SK-N-SH (cell line): ENCODE measurements around the gene AP4S1. TPM values are rescaled to one million over a fixed set of nuclear protein-coding genes. Genes with fewer than 3 reads are reported as not detected.

ENCODE experiments used
- CTCF ChIA-PET: fragments of 300-600, 350-600 bp; formaldehyde crosslinking; extraction: SDS; loops from one replicate; lab custom pipeline; 2021; lab: Yijun Ruan, JAX
- POLR2A ChIA-PET: fragments of 350-600 bp; sonication (Branson Sonifier 250); formaldehyde crosslinking; extraction: SDS; loops from one replicate; lab custom pipeline; 2020; ENCODE audit warnings: antibody characterized with exemption, inconsistent platforms; lab: Yijun Ruan, JAX
- DNase-seq: peaks from one replicate; pipeline ENCODE4 v3.0.0; 2012
- H2AFZ ChIP-seq: fragments of 200-600 bp; sonication (generic); 2 replicates; pipeline ENCODE4 v1.8.1; 2016; ENCODE audit warnings: antibody characterized with exemption, mild to moderate bottlenecking, low read depth
- H3F3A ChIP-seq: fragments of 200-600 bp; sonication (generic); replicated peaks from 2 replicates; pipeline ENCODE3; 2016; ENCODE audit warnings: antibody characterized with exemption, mild to moderate bottlenecking; ENCODE audit not compliant: insufficient read depth
- H3K27ac ChIP-seq, 2 experiments: fragments of 200-500 bp in 1 of 2; fragments of 200-600 bp in 1 of 2; sonication (Bioruptor generic) in 1 of 2; sonication (generic), shearing (Covaris generic) in 1 of 2; 2 replicates each; pipeline versions ENCODE4 v1.5.1 to v1.6.1; 2014 to 2016; ENCODE audit warnings: low read depth in 2 of 2, inconsistent platforms in 1 of 2, low read length in 1 of 2, mild to moderate bottlenecking in 1 of 2, mixed read lengths in 1 of 2
- H3K27me3 ChIP-seq: fragments of 200-600 bp; sonication (generic), shearing (Covaris generic); 2 replicates; pipeline ENCODE4 v1.6.1; 2016; ENCODE audit warnings: mixed run types; ENCODE audit not compliant: insufficient read depth
- H3K36me3 ChIP-seq, 2 experiments: fragments of 200-500 bp in 1 of 2; fragments of 200-600 bp in 1 of 2; sonication (Bioruptor generic) in 1 of 2; sonication (generic) in 1 of 2; replicated peaks in 1 of 2; 2 replicates each; pipeline versions ENCODE3 to v1.5.1; 2014 to 2016; ENCODE audit warnings: low read length in 1 of 2, mild to moderate bottlenecking in 1 of 2; ENCODE audit not compliant: insufficient read depth in 2 of 2, control insufficient read depth in 1 of 2
- H3K4me1 ChIP-seq, 2 experiments: fragments of 200-500 bp in 1 of 2; fragments of 200-600 bp in 1 of 2; sonication (Bioruptor generic) in 1 of 2; sonication (generic), shearing (Covaris generic) in 1 of 2; 2 replicates each; pipeline versions ENCODE4 v1.5.1 to v1.6.1; 2014 to 2016; ENCODE audit warnings: low read depth in 1 of 2, low read length in 1 of 2, mixed run types in 1 of 2; ENCODE audit not compliant: insufficient read depth in 2 of 2, control insufficient read depth in 1 of 2
- H3K4me2 ChIP-seq: fragments of 200-600 bp; sonication (generic), shearing (Covaris generic); 2 replicates; pipeline ENCODE4 v1.6.1; 2017; ENCODE audit warnings: mixed run types
- H3K4me3 ChIP-seq, 2 experiments: fragments of 200-500 bp in 1 of 2; fragments of 200-600 bp in 1 of 2; sonication (Bioruptor generic) in 1 of 2; sonication (generic), shearing (Covaris generic) in 1 of 2; 2 replicates each; pipeline versions ENCODE4 v1.5.1 to v1.8.1; 2014 to 2016; ENCODE audit warnings: low read depth in 2 of 2, inconsistent platforms in 1 of 2, low read length in 1 of 2, mild to moderate bottlenecking in 1 of 2, mixed read lengths in 1 of 2, moderate library complexity in 1 of 2
- H3K79me2 ChIP-seq: fragments of 200-600 bp; sonication (generic); 2 replicates; pipeline ENCODE4 v1.8.1; 2017; ENCODE audit warnings: mild to moderate bottlenecking; ENCODE audit not compliant: insufficient read depth
- H3K9ac ChIP-seq: fragments of 200-600 bp; sonication (generic); 2 replicates; pipeline ENCODE4 v1.6.1; 2017; ENCODE audit warnings: mixed run types
- H3K9me2 ChIP-seq: fragments of 200-600 bp; sonication (generic); 2 replicates; pipeline ENCODE4 v1.6.1; 2017; ENCODE audit warnings: mixed run types
- H3K9me3 ChIP-seq: fragments of 200-600 bp; sonication (generic); 2 replicates; pipeline ENCODE4 v1.6.1; 2017; ENCODE audit warnings: mixed run types, mild to moderate bottlenecking, moderate library complexity
- H4K20me1 ChIP-seq: fragments of 200-600 bp; sonication (generic); 2 replicates; pipeline ENCODE4 v1.6.1; 2017; ENCODE audit warnings: mild to moderate bottlenecking, mixed run types; ENCODE audit not compliant: insufficient read depth
- CHD2 ChIP-seq: fragments of 150-350 bp; IDR thresholded peaks from 2 replicates; pipeline ENCODE4 v1.6.1; 2018; ENCODE audit warnings: low read length; ENCODE audit not compliant: partially characterized antibody
- EP300 ChIP-seq, 2 experiments: IDR thresholded peaks; 2 replicates each; pipeline versions ENCODE4 v1.4.0 to v1.6.1; 2012; ENCODE audit warnings: borderline replicate concordance in 1 of 2, low read depth in 1 of 2, low read length in 1 of 2
- EZH2phosphoT487 ChIP-seq: fragments of 200-600 bp; sonication (generic); IDR thresholded peaks from 2 replicates; pipeline ENCODE4 v1.6.1; 2017; ENCODE audit warnings: low read depth, mixed run types, mild to moderate bottlenecking, antibody characterized with exemption, moderate library complexity, borderline replicate concordance
- FOSL2 ChIP-seq: IDR thresholded peaks from 2 replicates; pipeline ENCODE4 v1.4.0; 2012; ENCODE audit warnings: low read depth, mild to moderate bottlenecking, moderate library complexity, borderline replicate concordance
- FOXJ3 ChIP-seq: sonication (generic); formaldehyde crosslinking; IDR thresholded peaks from 2 replicates; pipeline ENCODE4 v1.5.1; 2020; ENCODE audit warnings: mild to moderate bottlenecking, missing genetic modification reagents
- GATA2 ChIP-seq: sonication (generic); formaldehyde crosslinking; IDR thresholded peaks from 2 replicates; pipeline ENCODE4 v1.5.0; 2020; ENCODE audit warnings: mild to moderate bottlenecking, missing genetic modification reagents
- JUND ChIP-seq: IDR thresholded peaks from 2 replicates; pipeline ENCODE4 v1.4.0; 2012
- MEF2A ChIP-seq: IDR thresholded peaks from 2 replicates; pipeline ENCODE4 v1.4.0; 2012; ENCODE audit warnings: low read depth, borderline replicate concordance
- MXI1 ChIP-seq: IDR thresholded peaks from 2 replicates; pipeline ENCODE4 v1.6.1; 2012; ENCODE audit warnings: mild to moderate bottlenecking, low read depth, low read length, improper control_type of control experiment
- POLR2AphosphoS5 ChIP-seq: IDR thresholded peaks from 2 replicates; pipeline ENCODE4 v1.6.1; 2012; ENCODE audit warnings: low read depth, low read length
- RFX5 ChIP-seq: IDR thresholded peaks from 2 replicates; pipeline ENCODE4 v1.6.1; 2012; ENCODE audit warnings: mild to moderate bottlenecking, improper control_type of control experiment, low read length
- RXRA ChIP-seq: IDR thresholded peaks from 2 replicates; pipeline ENCODE4 v1.4.0; 2012; ENCODE audit warnings: low read depth, mild to moderate bottlenecking, borderline replicate concordance
- TAF1 ChIP-seq: IDR thresholded peaks from 2 replicates; pipeline ENCODE4 v1.6.1; 2012; ENCODE audit warnings: low read depth, mild to moderate bottlenecking, low read length, moderate library complexity, borderline replicate concordance
- WGBS: methylation state at CpG from one replicate; pipeline ENCODE4 v1.1.6; 2017; ENCODE audit warnings: low lambda C conversion rate; 5-methylcytosine and 5-hydroxymethylcytosine counted together
- polyA plus RNA-seq, 3 experiments: library from polyadenylated mRNA; depleted of rRNA; stranded (reverse); fragments of >200 nt; gene quantifications; 2 replicates each; pipeline ENCODE4 v1.2.3, GENCODE V29; 2012
- TF ChIP-seq, protein P1 (sequence below): IDR thresholded peaks from 2 replicates; pipeline ENCODE4 v1.4.0; 2012; ENCODE audit warnings: low read depth, borderline replicate concordance
- TF ChIP-seq, protein P2 (sequence below): IDR thresholded peaks from 2 replicates; pipeline ENCODE4 v1.4.0; 2012; ENCODE audit warnings: low read depth
- TF ChIP-seq, protein P3 (sequence below): fragments of 150-350 bp; IDR thresholded peaks from 2 replicates; pipeline ENCODE4 v1.6.1; 2016; ENCODE audit warnings: mild to moderate bottlenecking, low read depth, low read length
- TF ChIP-seq, protein P4 (sequence below): IDR thresholded peaks from 2 replicates; pipeline ENCODE4; 2012
- TF ChIP-seq, protein P5 (sequence below): fragments of 150-350 bp; IDR thresholded peaks from 2 replicates; pipeline ENCODE4 v1.6.1; 2017; ENCODE audit warnings: antibody characterized with exemption, low read length, low read depth, borderline replicate concordance
- TF ChIP-seq, protein P6 (sequence below): IDR thresholded peaks from 2 replicates; pipeline ENCODE4 v1.4.0; 2012; ENCODE audit warnings: low read depth, borderline replicate concordance

The AP4S1 gene
- polyA plus RNA-seq, 1 of the 3 experiments (the other 2 are of a cell fraction): 1.7 TPM

DNA sequence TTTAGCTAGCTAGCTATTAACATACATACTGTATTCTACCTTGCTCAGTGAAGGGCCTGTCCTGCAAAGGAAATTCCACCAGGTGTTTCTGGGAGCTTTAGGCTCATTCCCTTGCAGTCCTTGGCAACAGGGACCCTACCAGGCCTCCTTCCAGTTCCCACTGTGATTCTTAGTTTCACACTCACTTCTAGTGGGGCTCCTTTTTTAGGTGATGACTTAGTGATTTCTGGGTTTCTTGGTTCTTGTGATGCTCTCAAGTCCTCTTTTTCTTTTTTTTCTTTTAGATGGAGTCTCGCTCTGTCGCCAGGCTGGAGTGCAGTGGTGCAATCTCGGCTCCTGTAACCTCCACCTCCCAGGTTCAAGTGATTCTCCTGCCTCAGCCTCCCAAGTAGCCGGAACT lies 11.1 kb downstream of the AP4S1 start:
- peaks cover 11% of the 10 kb centered on the region; the same call in 1 of the 2 replicates for H3K79me2 ChIP-seq
- H4K20me1 ChIP-seq: no peaks in the 10 kb centered on the region
- H2AFZ ChIP-seq: no peak overlapping the region
- no peaks in the 10 kb centered on the region for H3K36me3 ChIP-seq
- no peaks in the 10 kb centered on the region for H3K9me2 ChIP-seq
- TF ChIP-seq, protein P1, sequence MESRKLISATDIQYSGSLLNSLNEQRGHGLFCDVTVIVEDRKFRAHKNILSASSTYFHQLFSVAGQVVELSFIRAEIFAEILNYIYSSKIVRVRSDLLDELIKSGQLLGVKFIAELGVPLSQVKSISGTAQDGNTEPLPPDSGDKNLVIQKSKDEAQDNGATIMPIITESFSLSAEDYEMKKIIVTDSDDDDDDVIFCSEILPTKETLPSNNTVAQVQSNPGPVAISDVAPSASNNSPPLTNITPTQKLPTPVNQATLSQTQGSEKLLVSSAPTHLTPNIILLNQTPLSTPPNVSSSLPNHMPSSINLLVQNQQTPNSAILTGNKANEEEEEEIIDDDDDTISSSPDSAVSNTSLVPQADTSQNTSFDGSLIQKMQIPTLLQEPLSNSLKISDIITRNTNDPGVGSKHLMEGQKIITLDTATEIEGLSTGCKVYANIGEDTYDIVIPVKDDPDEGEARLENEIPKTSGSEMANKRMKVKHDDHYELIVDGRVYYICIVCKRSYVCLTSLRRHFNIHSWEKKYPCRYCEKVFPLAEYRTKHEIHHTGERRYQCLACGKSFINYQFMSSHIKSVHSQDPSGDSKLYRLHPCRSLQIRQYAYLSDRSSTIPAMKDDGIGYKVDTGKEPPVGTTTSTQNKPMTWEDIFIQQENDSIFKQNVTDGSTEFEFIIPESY: no peak
- TF ChIP-seq MXI1: no peak
- TF ChIP-seq GATA2 (CRISPR knock-in tag): no peak
- TF ChIP-seq FOSL2: no peak
- TF ChIP-seq JUND: no peak
- TF ChIP-seq, protein P2, sequence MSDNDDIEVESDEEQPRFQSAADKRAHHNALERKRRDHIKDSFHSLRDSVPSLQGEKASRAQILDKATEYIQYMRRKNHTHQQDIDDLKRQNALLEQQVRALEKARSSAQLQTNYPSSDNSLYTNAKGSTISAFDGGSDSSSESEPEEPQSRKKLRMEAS: no peak
- no peak for TF ChIP-seq EZH2phosphoT487
- TF ChIP-seq RXRA: no peak
- no peak for TF ChIP-seq CHD2
- no peak for TF ChIP-seq TAF1
- TF ChIP-seq MEF2A: no peak
- no peaks in the 10 kb centered on the region for H3K9me3 ChIP-seq
- H3K4me2 ChIP-seq: no peak overlapping the region
- H3K4me1 ChIP-seq: no peaks in the 10 kb centered on the region
- DNase-seq: no peak
- CTCF ChIA-PET: no interaction called here
- no peak overlapping the region for H3K4me3 ChIP-seq
- H3K27me3 ChIP-seq: no peaks in the 10 kb centered on the region
- WGBS: 97% methylated on average over 4 of the region's 4 CpGs
- H3K9ac ChIP-seq: no peak overlapping the region
- POLR2A ChIA-PET: no interaction called here
- H3K27ac ChIP-seq: no peak overlapping the region
- H3F3A ChIP-seq: peaks cover 19% of the 10 kb centered on the region

DNA sequence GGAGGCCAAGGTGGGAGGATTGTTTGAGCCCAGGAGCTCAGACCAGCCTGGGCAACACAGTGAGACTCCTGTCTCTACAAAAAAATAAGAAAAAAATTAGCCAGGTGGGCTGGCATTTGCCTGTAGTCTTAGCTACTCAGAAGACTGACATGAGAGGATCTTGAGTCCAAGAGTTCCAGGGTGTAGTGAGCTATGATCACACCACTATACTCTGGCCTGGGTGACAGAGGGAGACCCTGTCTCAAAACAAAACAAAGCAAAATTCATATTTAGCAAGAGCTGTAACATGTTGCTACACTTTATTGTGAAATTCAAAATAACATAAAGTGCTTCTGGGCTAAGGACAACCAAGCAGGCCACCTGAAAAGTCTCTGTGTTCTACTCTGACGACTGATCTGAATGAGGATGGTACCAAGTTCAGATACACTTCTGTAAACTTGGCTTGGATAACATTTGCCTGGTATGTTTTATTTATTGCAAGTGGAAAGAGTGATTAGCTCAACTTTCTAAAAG lies 12.3 kb downstream of the AP4S1 start:
- DNase-seq: no peak
- Histone ChIP-seq H2AFZ (no peak overlapping the region), H3K36me3 (no peaks in the 10 kb centered on the region), H3K4me2 (no peak overlapping the region), H3K4me1 (no peaks in the 10 kb centered on the region), H3K27me3 (no peaks in the 10 kb centered on the region), H3K9me2 (no peaks in the 10 kb centered on the region), H3K4me3 (no peak overlapping the region), H3K79me2 (no peaks in the 10 kb centered on the region; the same call in 1 of the 2 replicates), H3K9me3 (no peaks in the 10 kb centered on the region), H3K9ac (no peak overlapping the region), H3F3A (peaks cover 18% of the 10 kb centered on the region), H4K20me1 (no peaks in the 10 kb centered on the region), H3K27ac (no peak overlapping the region)
- 88% methylated on average over 1 of the region's 1 CpG for WGBS
- ChIA-PET POLR2A (no interaction called here), CTCF (interaction anchor here (1.2 to 1.8 kb wide), 3 partner anchors 9 to 45 kb away, joined by 3 to 5 read pairs (median 3); no protein-coding TSS in a partner anchor)
- TF ChIP-seq, protein P1: no peak
- TF ChIP-seq POLR2AphosphoS5: no peak
- TF ChIP-seq EP300 (IDR thresholded peaks at IDR 0.05; ENCODE audit: borderline replicate concordance in 1 of 2, low read depth in 1 of 2, low read length in 1 of 2): no peak
- TF ChIP-seq, protein P3, sequence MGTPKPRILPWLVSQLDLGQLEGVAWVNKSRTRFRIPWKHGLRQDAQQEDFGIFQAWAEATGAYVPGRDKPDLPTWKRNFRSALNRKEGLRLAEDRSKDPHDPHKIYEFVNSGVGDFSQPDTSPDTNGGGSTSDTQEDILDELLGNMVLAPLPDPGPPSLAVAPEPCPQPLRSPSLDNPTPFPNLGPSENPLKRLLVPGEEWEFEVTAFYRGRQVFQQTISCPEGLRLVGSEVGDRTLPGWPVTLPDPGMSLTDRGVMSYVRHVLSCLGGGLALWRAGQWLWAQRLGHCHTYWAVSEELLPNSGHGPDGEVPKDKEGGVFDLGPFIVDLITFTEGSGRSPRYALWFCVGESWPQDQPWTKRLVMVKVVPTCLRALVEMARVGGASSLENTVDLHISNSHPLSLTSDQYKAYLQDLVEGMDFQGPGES: no peak
- TF ChIP-seq, protein P4, sequence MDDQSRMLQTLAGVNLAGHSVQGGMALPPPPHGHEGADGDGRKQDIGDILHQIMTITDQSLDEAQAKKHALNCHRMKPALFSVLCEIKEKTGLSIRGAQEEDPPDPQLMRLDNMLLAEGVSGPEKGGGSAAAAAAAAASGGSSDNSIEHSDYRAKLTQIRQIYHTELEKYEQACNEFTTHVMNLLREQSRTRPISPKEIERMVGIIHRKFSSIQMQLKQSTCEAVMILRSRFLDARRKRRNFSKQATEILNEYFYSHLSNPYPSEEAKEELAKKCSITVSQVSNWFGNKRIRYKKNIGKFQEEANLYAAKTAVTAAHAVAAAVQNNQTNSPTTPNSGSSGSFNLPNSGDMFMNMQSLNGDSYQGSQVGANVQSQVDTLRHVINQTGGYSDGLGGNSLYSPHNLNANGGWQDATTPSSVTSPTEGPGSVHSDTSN: no peak
- TF ChIP-seq, protein P5, sequence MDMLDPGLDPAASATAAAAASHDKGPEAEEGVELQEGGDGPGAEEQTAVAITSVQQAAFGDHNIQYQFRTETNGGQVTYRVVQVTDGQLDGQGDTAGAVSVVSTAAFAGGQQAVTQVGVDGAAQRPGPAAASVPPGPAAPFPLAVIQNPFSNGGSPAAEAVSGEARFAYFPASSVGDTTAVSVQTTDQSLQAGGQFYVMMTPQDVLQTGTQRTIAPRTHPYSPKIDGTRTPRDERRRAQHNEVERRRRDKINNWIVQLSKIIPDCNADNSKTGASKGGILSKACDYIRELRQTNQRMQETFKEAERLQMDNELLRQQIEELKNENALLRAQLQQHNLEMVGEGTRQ: no peak
- no peak for TF ChIP-seq RFX5
- TF ChIP-seq, protein P6, sequence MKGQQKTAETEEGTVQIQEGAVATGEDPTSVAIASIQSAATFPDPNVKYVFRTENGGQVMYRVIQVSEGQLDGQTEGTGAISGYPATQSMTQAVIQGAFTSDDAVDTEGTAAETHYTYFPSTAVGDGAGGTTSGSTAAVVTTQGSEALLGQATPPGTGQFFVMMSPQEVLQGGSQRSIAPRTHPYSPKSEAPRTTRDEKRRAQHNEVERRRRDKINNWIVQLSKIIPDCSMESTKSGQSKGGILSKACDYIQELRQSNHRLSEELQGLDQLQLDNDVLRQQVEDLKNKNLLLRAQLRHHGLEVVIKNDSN: no peak
- no peak for TF ChIP-seq FOXJ3 (CRISPR knock-in tag)
